Measurements from ENCODE around the gene KMT5C. TPM values are rescaled to one million over a fixed set of nuclear protein-coding genes. Genes with fewer than 3 reads are reported as not detected.

The KMT5C gene
- total and polyA plus RNA-seq, 2 experiments from 2014 or later, result 14.2 to 34.3 TPM

DNA sequence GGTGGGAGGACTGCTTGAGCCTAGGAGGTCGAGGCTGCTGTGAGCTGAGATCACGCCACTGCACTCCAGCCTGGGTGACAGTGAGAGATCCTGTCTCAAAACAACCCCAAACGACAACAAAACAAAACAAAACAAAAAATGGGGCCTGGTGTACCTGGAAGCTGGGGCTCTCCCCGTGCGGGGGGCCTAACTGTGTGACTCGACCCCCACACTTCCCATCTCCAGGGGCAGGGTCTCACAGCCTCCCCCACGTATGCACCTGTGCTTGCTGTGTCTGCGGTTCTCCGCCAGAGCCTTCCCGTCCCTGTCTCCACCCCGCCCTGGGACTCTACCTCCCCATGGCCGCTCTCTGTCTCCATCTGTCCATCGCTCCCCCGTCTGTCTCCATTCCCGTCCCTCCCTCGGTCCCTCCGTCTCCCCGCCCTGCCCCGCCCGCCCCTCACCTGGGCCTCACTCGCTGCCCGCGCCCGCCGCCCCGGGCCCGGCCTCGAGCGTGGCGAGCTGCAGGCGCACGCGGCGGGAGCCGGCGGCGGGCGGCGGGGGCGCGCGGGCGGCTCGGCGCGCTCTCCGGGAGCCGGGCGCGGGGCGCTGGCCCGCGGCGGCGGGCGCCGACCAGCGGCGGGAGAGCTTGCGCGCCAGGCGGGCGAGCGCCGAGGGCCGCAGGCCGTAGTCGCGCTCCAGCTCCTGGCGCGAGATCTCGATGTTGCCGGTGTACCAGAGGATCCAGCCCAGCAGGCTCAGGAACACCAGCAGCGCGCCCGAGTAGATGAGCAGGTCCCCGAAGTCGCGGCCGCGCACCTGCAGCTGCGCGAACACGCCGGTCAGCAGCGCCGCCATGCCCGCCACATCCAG, 43.8 kb downstream of the KMT5C start:
- Histone ChIP-seq H3K36me3 (ENCODE audit: insufficient read depth) (peaks cover 4% of the 10 kb centered on the region; the same call in 1 of the 2 replicates), H3K4me2 (peak overlapping the region; percentile 87), H3K79me2 (replicated peaks; ENCODE audit: insufficient read depth) (peaks cover 32% of the 10 kb centered on the region), H4K20me1 (replicated peaks; ENCODE audit: insufficient read depth) (peaks cover 31% of the 10 kb centered on the region), H3K27ac (ENCODE audit: low read depth) (no peak overlapping the region), H3K4me3 (peak overlapping the region; percentile 99), H3K4me1 (ENCODE audit: insufficient read depth) (peaks cover 38% of the 10 kb centered on the region), H3K27me3 (ENCODE audit: insufficient read depth) (peaks cover 21% of the 10 kb centered on the region), H3F3A (replicated peaks; ENCODE audit: low read depth) (peaks cover 35% of the 10 kb centered on the region), H2AFZ (no peak overlapping the region), H3K9me2 (ENCODE audit: insufficient read depth) (no peaks in the 10 kb centered on the region)
- Mint-ChIP-seq H3K27me3 (ENCODE audit: insufficient read depth, low read depth, poor library complexity) (peaks cover 46% of the 10 kb centered on the region), H3K36me3 (ENCODE audit: low read depth) (peaks cover 32% of the 10 kb centered on the region), H3K27ac (peak overlapping the region; percentile 78; the same call in 1 of the 2 replicates), H3K9me3 (peaks cover 5% of the 10 kb centered on the region; the same call in 2 of the 3 replicates), H3K4me1 (peaks cover 39% of the 10 kb centered on the region), H3K4me3 (peak overlapping the region; percentile 83)
- TF ChIP-seq, protein P1, sequence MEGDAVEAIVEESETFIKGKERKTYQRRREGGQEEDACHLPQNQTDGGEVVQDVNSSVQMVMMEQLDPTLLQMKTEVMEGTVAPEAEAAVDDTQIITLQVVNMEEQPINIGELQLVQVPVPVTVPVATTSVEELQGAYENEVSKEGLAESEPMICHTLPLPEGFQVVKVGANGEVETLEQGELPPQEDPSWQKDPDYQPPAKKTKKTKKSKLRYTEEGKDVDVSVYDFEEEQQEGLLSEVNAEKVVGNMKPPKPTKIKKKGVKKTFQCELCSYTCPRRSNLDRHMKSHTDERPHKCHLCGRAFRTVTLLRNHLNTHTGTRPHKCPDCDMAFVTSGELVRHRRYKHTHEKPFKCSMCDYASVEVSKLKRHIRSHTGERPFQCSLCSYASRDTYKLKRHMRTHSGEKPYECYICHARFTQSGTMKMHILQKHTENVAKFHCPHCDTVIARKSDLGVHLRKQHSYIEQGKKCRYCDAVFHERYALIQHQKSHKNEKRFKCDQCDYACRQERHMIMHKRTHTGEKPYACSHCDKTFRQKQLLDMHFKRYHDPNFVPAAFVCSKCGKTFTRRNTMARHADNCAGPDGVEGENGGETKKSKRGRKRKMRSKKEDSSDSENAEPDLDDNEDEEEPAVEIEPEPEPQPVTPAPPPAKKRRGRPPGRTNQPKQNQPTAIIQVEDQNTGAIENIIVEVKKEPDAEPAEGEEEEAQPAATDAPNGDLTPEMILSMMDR (conservative IDR thresholded peaks at IDR 0.05; ENCODE audit: low read depth in 2 of 2), result no peak; a peak in 1 of 4 replicates
- TF ChIP-seq POLR2AphosphoS5 (IDR thresholded peaks at IDR 0.05; ENCODE audit: low read depth) (0 out of 2 replicates have a peak, but pooled peaks have one; percentile 21), STAT1 (IDR thresholded peaks at IDR 0.05; ENCODE audit: unreplicated experiment) (no peak), EZH2phosphoT487 (IDR thresholded peaks at IDR 0.05; ENCODE audit: unreplicated experiment) (no peak)
- DNase-seq (ENCODE audit: low spot score) (peak; percentile 90), ATAC-seq (peak; percentile 7)

DNA sequence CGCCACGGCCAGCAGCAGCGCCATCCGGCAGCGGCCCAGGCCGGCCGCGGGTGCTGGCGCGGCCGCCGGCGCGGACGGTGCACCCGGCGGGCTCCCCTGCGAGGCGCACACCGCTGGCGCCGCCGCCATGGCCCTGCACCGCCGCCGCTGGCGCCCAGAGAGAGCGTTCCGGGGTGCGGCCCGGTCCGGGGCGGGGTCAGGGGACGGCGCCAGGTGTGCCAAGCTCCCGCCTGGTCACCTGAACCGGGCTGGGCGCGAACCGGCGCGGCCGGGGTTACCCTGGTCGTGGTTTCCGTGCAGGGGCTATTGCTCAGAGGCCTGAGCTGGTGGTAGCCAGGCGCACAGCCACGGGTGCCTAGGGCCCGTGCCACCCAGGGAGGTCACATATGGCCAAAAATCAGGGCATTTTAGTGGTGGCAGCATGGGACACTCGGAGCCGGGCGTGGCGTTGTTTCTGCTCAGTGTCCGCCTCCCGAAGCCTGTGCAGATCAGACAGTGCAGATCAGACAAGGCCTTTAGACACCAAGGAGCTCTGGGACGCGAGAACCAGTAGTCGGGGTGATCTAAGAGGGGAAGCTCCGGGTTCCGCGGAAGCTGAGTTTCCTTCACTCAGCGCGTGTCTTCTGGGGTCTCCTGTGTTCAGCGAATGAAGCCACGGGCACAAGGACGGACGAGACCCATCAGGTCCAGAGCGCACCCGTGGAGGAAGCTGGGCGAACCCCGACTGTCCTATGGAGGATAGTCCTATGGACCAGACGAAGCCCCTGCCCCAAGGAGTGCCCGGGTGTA, 44.6 kb downstream of the KMT5C start, which contains the start of gene TMEM238:
TSS of gene TMEM238 (minus strand) at position 162 of the 789 bp plus-strand sequence. CDS start at position 129, 33 bp downstream.
- H3K9me2 ChIP-seq (ENCODE audit: insufficient read depth), result no peaks in the 10 kb centered on the region
- peaks cover 39% of the 10 kb centered on the region for H4K20me1 ChIP-seq (replicated peaks; ENCODE audit: insufficient read depth)
- peak within 1 kb of the TSS; percentile 98 for H3K27ac Mint-ChIP-seq
- peak within 1 kb of the TSS; percentile 87 for H3K4me2 ChIP-seq
- DNase-seq (ENCODE audit: low spot score) (peak; percentile 40), ATAC-seq (peak; percentile 8)
- H3K27ac ChIP-seq (ENCODE audit: low read depth), result peak within 1 kb of the TSS; percentile 1; the same call in 1 of the 2 replicates
- peaks cover 33% of the 10 kb centered on the region for H3K79me2 ChIP-seq (replicated peaks; ENCODE audit: insufficient read depth)
- peaks cover 41% of the 10 kb centered on the region for H3K36me3 Mint-ChIP-seq (ENCODE audit: low read depth)
- H3K4me3 ChIP-seq, result peak within 1 kb of the TSS; percentile 99
- H3K4me3 Mint-ChIP-seq, result peak within 1 kb of the TSS; percentile 99
- peaks cover 43% of the 10 kb centered on the region for H3F3A ChIP-seq (replicated peaks; ENCODE audit: low read depth)
- H3K9me3 Mint-ChIP-seq, result peaks cover 5% of the 10 kb centered on the region; the same call in 2 of the 3 replicates
- H3K36me3 ChIP-seq (ENCODE audit: insufficient read depth), result peaks cover 10% of the 10 kb centered on the region; the same call in 1 of the 2 replicates
- no peak within 1 kb of the TSS for H2AFZ ChIP-seq
- peaks cover 13% of the 10 kb centered on the region for H3K27me3 ChIP-seq (ENCODE audit: insufficient read depth)
- H3K4me1 ChIP-seq (ENCODE audit: insufficient read depth), result peaks cover 42% of the 10 kb centered on the region
- TF ChIP-seq STAT1 (IDR thresholded peaks at IDR 0.05; ENCODE audit: unreplicated experiment) (no peak), POLR2AphosphoS5 (IDR thresholded peaks at IDR 0.05; ENCODE audit: low read depth) (peak; percentile 14; the same call in 1 of the 2 replicates)
- TF ChIP-seq, protein P2, sequence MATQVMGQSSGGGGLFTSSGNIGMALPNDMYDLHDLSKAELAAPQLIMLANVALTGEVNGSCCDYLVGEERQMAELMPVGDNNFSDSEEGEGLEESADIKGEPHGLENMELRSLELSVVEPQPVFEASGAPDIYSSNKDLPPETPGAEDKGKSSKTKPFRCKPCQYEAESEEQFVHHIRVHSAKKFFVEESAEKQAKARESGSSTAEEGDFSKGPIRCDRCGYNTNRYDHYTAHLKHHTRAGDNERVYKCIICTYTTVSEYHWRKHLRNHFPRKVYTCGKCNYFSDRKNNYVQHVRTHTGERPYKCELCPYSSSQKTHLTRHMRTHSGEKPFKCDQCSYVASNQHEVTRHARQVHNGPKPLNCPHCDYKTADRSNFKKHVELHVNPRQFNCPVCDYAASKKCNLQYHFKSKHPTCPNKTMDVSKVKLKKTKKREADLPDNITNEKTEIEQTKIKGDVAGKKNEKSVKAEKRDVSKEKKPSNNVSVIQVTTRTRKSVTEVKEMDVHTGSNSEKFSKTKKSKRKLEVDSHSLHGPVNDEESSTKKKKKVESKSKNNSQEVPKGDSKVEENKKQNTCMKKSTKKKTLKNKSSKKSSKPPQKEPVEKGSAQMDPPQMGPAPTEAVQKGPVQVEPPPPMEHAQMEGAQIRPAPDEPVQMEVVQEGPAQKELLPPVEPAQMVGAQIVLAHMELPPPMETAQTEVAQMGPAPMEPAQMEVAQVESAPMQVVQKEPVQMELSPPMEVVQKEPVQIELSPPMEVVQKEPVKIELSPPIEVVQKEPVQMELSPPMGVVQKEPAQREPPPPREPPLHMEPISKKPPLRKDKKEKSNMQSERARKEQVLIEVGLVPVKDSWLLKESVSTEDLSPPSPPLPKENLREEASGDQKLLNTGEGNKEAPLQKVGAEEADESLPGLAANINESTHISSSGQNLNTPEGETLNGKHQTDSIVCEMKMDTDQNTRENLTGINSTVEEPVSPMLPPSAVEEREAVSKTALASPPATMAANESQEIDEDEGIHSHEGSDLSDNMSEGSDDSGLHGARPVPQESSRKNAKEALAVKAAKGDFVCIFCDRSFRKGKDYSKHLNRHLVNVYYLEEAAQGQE (IDR thresholded peaks at IDR 0.05; ENCODE audit: unreplicated experiment), result no peak
- peaks cover 48% of the 10 kb centered on the region for H3K27me3 Mint-ChIP-seq (ENCODE audit: insufficient read depth, low read depth, poor library complexity)
- peaks cover 40% of the 10 kb centered on the region for H3K4me1 Mint-ChIP-seq

Measured in GM23338 (cell line).